K562 (cell line): ENCODE data around the gene ANKS3.

Source experiments
- HMGXB4 ChIP-seq: sonication (generic); formaldehyde crosslinking; IDR thresholded peaks from 2 replicates; pipeline ENCODE4 v1.8.1; 2023; ENCODE audit warnings: mild to moderate bottlenecking, missing genetic modification reagents
- JUND ChIP-seq, 2 experiments: IDR thresholded peaks; 2 replicates in 1 of 2; 3 replicates in 1 of 2; pipeline ENCODE4 v1.6.1; 2011; ENCODE audit warnings: borderline replicate concordance in 2 of 2, low read depth in 2 of 2, low read length in 2 of 2, improper control_type of control experiment in 1 of 2, missing biosample characterization in 1 of 2, missing genetic modification characterization in 1 of 2, missing genetic modification reagents in 1 of 2
- KLF13 ChIP-seq: fragments of 450-650 bp; IDR thresholded peaks from 2 replicates; pipeline ENCODE4 v1.6.1; 2016; ENCODE audit warnings: missing genetic modification characterization, low read depth, mild to moderate bottlenecking, missing compliant biosample characterization, moderate library complexity, borderline replicate concordance
- MCM7 ChIP-seq, 2 experiments: fragments of 450-650 bp; IDR thresholded peaks; 2 replicates each; pipeline ENCODE4 v1.6.1; 2016 to 2018
- NFATC3 ChIP-seq: fragments of 450-650 bp; IDR thresholded peaks from 2 replicates; pipeline ENCODE4 v1.6.1; 2017; ENCODE audit warnings: mild to moderate bottlenecking
- SP1 ChIP-seq: sonication (generic); formaldehyde crosslinking; IDR thresholded peaks from 2 replicates; pipeline ENCODE4 v1.8.1; 2022; ENCODE audit warnings: mild to moderate bottlenecking, missing genetic modification reagents
- ZNF12 ChIP-seq: sonication (generic); formaldehyde crosslinking; IDR thresholded peaks from 2 replicates; pipeline ENCODE4 v1.4.0; 2020; ENCODE audit warnings: mild to moderate bottlenecking, missing genetic modification reagents
- TF ChIP-seq, protein P1 (sequence below): sonication (generic); formaldehyde crosslinking; IDR thresholded peaks from 2 replicates; pipeline ENCODE4 v1.8.0; 2023; ENCODE audit warnings: mild to moderate bottlenecking, missing genetic modification reagents

GRCh38 chr16:4709481-4709880 lies 24.6 kb downstream of the ANKS3 start:
- TF ChIP-seq ZNF12 (CRISPR knock-in tag) (no peak), JUND (IDR thresholded peaks at IDR 0.05; ENCODE audit: borderline replicate concordance, low read depth, low read length) (no peak), JUND (tag; IDR thresholded peaks at IDR 0.05; ENCODE audit: borderline replicate concordance, low read depth, low read length) (no peak), SP1 (no peak), MCM7 (IDR thresholded peaks at IDR 0.05) (no peak), KLF13 (no peak), NFATC3 (no peak), HMGXB4 (CRISPR knock-in tag) (no peak)
- TF ChIP-seq, protein P1, sequence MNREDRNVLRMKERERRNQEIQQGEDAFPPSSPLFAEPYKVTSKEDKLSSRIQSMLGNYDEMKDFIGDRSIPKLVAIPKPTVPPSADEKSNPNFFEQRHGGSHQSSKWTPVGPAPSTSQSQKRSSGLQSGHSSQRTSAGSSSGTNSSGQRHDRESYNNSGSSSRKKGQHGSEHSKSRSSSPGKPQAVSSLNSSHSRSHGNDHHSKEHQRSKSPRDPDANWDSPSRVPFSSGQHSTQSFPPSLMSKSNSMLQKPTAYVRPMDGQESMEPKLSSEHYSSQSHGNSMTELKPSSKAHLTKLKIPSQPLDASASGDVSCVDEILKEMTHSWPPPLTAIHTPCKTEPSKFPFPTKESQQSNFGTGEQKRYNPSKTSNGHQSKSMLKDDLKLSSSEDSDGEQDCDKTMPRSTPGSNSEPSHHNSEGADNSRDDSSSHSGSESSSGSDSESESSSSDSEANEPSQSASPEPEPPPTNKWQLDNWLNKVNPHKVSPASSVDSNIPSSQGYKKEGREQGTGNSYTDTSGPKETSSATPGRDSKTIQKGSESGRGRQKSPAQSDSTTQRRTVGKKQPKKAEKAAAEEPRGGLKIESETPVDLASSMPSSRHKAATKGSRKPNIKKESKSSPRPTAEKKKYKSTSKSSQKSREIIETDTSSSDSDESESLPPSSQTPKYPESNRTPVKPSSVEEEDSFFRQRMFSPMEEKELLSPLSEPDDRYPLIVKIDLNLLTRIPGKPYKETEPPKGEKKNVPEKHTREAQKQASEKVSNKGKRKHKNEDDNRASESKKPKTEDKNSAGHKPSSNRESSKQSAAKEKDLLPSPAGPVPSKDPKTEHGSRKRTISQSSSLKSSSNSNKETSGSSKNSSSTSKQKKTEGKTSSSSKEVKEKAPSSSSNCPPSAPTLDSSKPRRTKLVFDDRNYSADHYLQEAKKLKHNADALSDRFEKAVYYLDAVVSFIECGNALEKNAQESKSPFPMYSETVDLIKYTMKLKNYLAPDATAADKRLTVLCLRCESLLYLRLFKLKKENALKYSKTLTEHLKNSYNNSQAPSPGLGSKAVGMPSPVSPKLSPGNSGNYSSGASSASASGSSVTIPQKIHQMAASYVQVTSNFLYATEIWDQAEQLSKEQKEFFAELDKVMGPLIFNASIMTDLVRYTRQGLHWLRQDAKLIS (CRISPR knock-in tag) = no peak
